ENCODE measurements around the gene HENMT1. TPM values are rescaled to one million over a fixed set of nuclear protein-coding genes. Genes with fewer than 3 reads are reported as not detected.

HENMT1 gene
- total RNA-seq, 4 donors from 2014 or later = 4.8 to 5.1 TPM; not detected in 2

GRCh38 chr1:108624069-108624468, 36.8 kb downstream of the HENMT1 start:
- no peak for DNase-seq
- no peaks in the 10 kb centered on the region for H3K9me3 ChIP-seq
- in situ Hi-C loops (cut with MboI; ENCODE audit: low pct_ligation_motif_present in 1 of 4, low pct_unique_long_range_greater_than_20kb in 1 of 4, low sequenced_read_pairs in 3 of 4) (loop anchor here in 1 of 4 donors (25.0 kb wide), 1 partner anchor 287 kb away; no protein-coding TSS in a partner anchor), intact Hi-C loops (cut with DNase I; ENCODE audit: low total_unique reads) (no loop called here)
- WGBS, 2 donors (ENCODE audit: low coverage in 1 of 2) = 78 to 88% methylated on average over 1 of the region's 1 CpG
- no peaks in the 10 kb centered on the region for H3K4me1 ChIP-seq
- H3K27ac ChIP-seq = no peak overlapping the region
- H3K27me3 ChIP-seq = no peaks in the 10 kb centered on the region
- no peak overlapping the region for H3K4me3 ChIP-seq
- H3K36me3 ChIP-seq = peaks cover 0 to 7% (median under 1%) of the 10 kb centered on the region in 4 donors
- TF ChIP-seq EP300 (IDR thresholded peaks at IDR 0.05; ENCODE audit: low read depth) = no peak
- TF ChIP-seq POLR2AphosphoS5 (IDR thresholded peaks at IDR 0.05) = no peak
- TF ChIP-seq CTCF (IDR thresholded peaks at IDR 0.05) = no peak
- TF ChIP-seq POLR2A (IDR thresholded peaks at IDR 0.05) = no peak

- Histone ChIP-seq H3K4me1 (no peaks in the 10 kb centered on the region), H3K4me3 (no peak overlapping the region), H3K27me3 (no peaks in the 10 kb centered on the region), H3K27ac (no peak overlapping the region), H3K36me3 (peaks cover 0 to 17% (median 8%) of the 10 kb centered on the region in 4 donors), H3K9me3 (no peaks in the 10 kb centered on the region)
- in situ Hi-C loops (cut with MboI; ENCODE audit: low pct_ligation_motif_present in 1 of 4, low pct_unique_long_range_greater_than_20kb in 1 of 4, low sequenced_read_pairs in 3 of 4) (loop anchor here in 1 of 4 donors (25.0 kb wide), 1 partner anchor 280 kb away; no protein-coding TSS in a partner anchor), intact Hi-C loops (cut with DNase I; ENCODE audit: low total_unique reads) (no loop called here)
- TF ChIP-seq CTCF (IDR thresholded peaks at IDR 0.05) (no peak), POLR2AphosphoS5 (IDR thresholded peaks at IDR 0.05) (no peak), EP300 (IDR thresholded peaks at IDR 0.05; ENCODE audit: low read depth) (no peak), POLR2A (IDR thresholded peaks at IDR 0.05) (no peak)
- no peak for DNase-seq
- WGBS, 2 donors (ENCODE audit: low coverage in 1 of 2) = 88% methylated on average over 2 of the region's 2 CpGs; no CpG with 5 or more reads in 1 of the 2 donors
These were observed 43.2 kb downstream of the HENMT1 start for GRCh38 chr1:108617724-108618056.

- intact Hi-C loops (cut with DNase I; ENCODE audit: low total_unique reads) (no loop called here), in situ Hi-C loops (cut with MboI; ENCODE audit: low pct_ligation_motif_present in 1 of 4, low pct_unique_long_range_greater_than_20kb in 1 of 4, low sequenced_read_pairs in 3 of 4) (loop anchor here in 1 of 4 donors (25.0 kb wide), 1 partner anchor 280 kb away; no protein-coding TSS in a partner anchor)
- Histone ChIP-seq H3K4me1 (no peaks in the 10 kb centered on the region), H3K4me3 (no peak overlapping the region), H3K36me3 (peaks cover 0 to 22% (median 9%) of the 10 kb centered on the region in 4 donors), H3K27me3 (no peaks in the 10 kb centered on the region), H3K27ac (no peak overlapping the region), H3K9me3 (no peaks in the 10 kb centered on the region)
- TF ChIP-seq POLR2A (IDR thresholded peaks at IDR 0.05) (no peak), EP300 (IDR thresholded peaks at IDR 0.05; ENCODE audit: low read depth) (no peak)
- 83 to 92% methylated on average over 8 of the region's 8 CpGs for WGBS, 2 donors (ENCODE audit: low coverage in 1 of 2)
- DNase-seq = no peak
These were observed 43.7 kb downstream of the HENMT1 start for GRCh38 chr1:108617008-108617723.

- H3K9me3 ChIP-seq = no peaks in the 10 kb centered on the region
- DNase-seq = no peak
These were observed 45.3 kb downstream of the HENMT1 start for GRCh38 chr1:108615544-108615943.

More at GRCh38 chr1:108615544-108615943, 45.3 kb downstream of the HENMT1 start:
- in situ Hi-C loops (cut with MboI; ENCODE audit: low pct_ligation_motif_present in 1 of 4, low pct_unique_long_range_greater_than_20kb in 1 of 4, low sequenced_read_pairs in 3 of 4) = loop anchor here in 1 of 4 donors (25.0 kb wide), 1 partner anchor 278 kb away; no protein-coding TSS in a partner anchor
- intact Hi-C loops (cut with DNase I; ENCODE audit: low total_unique reads) = no loop called here
- 43 to 65% methylated on average over 2 of the region's 2 CpGs for WGBS, 2 donors (ENCODE audit: low coverage in 1 of 2)
- no peak overlapping the region for H3K27ac ChIP-seq
- H3K4me3 ChIP-seq = no peak overlapping the region
- TF ChIP-seq POLR2AphosphoS5 (IDR thresholded peaks at IDR 0.05) = no peak
- TF ChIP-seq POLR2A (IDR thresholded peaks at IDR 0.05) = no peak
- no peak for TF ChIP-seq CTCF (IDR thresholded peaks at IDR 0.05)
- TF ChIP-seq EP300 (IDR thresholded peaks at IDR 0.05; ENCODE audit: low read depth) = no peak
- H3K4me1 ChIP-seq = no peaks in the 10 kb centered on the region
- no peaks in the 10 kb centered on the region for H3K27me3 ChIP-seq
- peaks cover 0 to 22% (median 9%) of the 10 kb centered on the region in 4 donors for H3K36me3 ChIP-seq

Data from transverse colon (tissue), 4 donors.